WTC11 (cell line): ENCODE data around the gene NEK5.

Source experiments
- FOXJ3 ChIP-seq: sonication (generic); formaldehyde crosslinking; IDR thresholded peaks from 2 replicates; pipeline ENCODE4 v1.9.0; 2021; ENCODE audit warnings: missing genetic modification reagents, mild to moderate bottlenecking, borderline replicate concordance
- MXD4 ChIP-seq: fragments of 250-450 bp; sonication (Bioruptor Pico); IDR thresholded peaks from 2 replicates; pipeline ENCODE4 v1.8.0; 2021; ENCODE audit warnings: mild to moderate bottlenecking, moderate library complexity, borderline replicate concordance
- NFATC4 ChIP-seq: fragments of 250-450 bp; sonication (Bioruptor Pico); IDR thresholded peaks from 2 replicates; pipeline ENCODE4 v1.9.0; 2021; ENCODE audit warnings: mild to moderate bottlenecking
- NR2C2 ChIP-seq: sonication (generic); formaldehyde crosslinking; IDR thresholded peaks from 2 replicates; pipeline ENCODE4 v1.8.0; 2022; ENCODE audit warnings: mild to moderate bottlenecking, missing genetic modification reagents
- TEAD1 ChIP-seq: sonication (generic); formaldehyde crosslinking; IDR thresholded peaks from 2 replicates; pipeline ENCODE4 v1.8.0; 2022; ENCODE audit warnings: mild to moderate bottlenecking, missing genetic modification reagents
- ZNF263 ChIP-seq: sonication (generic); formaldehyde crosslinking; IDR thresholded peaks from 2 replicates; pipeline ENCODE4 v1.8.1; 2022; ENCODE audit warnings: low read depth, mild to moderate bottlenecking, moderate library complexity, missing genetic modification reagents
- ZNF317 ChIP-seq: sonication (generic); formaldehyde crosslinking; IDR thresholded peaks from 2 replicates; pipeline ENCODE4 v1.8.1; 2023; ENCODE audit warnings: low read depth, mild to moderate bottlenecking, moderate library complexity, missing genetic modification reagents, borderline replicate concordance
- TF ChIP-seq, protein P1 (sequence below): sonication (generic); formaldehyde crosslinking; IDR thresholded peaks from 2 replicates; pipeline ENCODE4 v1.8.0; 2022; ENCODE audit warnings: mild to moderate bottlenecking, missing genetic modification reagents
- TF ChIP-seq, protein P2 (sequence below): fragments of 200-600 bp; IDR thresholded peaks from 2 replicates; pipeline ENCODE4 v1.8.0; 2022; ENCODE audit warnings: antibody characterized with exemption
- TF ChIP-seq, protein P3 (sequence below): sonication (generic); formaldehyde crosslinking; IDR thresholded peaks from 2 replicates; pipeline ENCODE4 v1.8.0; 2022; ENCODE audit warnings: mild to moderate bottlenecking, missing genetic modification reagents
- TF ChIP-seq, protein P4 (sequence below): fragments of 250-450 bp; sonication (Bioruptor Pico); IDR thresholded peaks from 2 replicates; pipeline ENCODE4 v1.9.0; 2021; ENCODE audit warnings: moderate library complexity, mild to moderate bottlenecking, inconsistent platforms, borderline replicate concordance
- TF ChIP-seq, protein P5 (sequence below): sonication (generic); formaldehyde crosslinking; IDR thresholded peaks from 2 replicates; pipeline ENCODE4 v1.8.1; 2022; ENCODE audit warnings: low read depth, mild to moderate bottlenecking, moderate library complexity, missing genetic modification reagents, borderline replicate concordance

DNA sequence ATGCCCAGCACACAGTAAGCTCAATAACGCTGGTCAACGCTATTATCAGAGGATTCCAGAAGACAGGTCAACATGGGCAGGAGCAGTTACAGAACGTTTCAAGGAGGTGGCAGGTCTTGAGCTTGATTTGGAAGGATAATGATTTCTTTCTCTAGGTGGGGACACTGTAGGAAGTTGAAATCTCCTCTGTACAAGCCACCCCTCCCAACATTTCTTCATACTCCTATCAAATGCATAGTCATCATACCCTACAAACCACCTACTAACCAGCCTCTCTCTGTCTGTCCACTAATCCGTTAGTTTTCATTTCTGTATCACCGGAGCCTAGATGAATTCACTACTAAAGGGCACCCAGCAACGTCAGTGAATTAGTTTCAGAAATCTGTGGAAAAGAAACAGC, 118.9 kb downstream of the NEK5 start:
- TF ChIP-seq, protein P1, sequence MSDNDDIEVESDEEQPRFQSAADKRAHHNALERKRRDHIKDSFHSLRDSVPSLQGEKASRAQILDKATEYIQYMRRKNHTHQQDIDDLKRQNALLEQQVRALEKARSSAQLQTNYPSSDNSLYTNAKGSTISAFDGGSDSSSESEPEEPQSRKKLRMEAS (CRISPR knock-in tag): no peak
- TF ChIP-seq MXD4 (CRISPR knock-in tag) (no peak), ZNF263 (no peak), NFATC4 (CRISPR knock-in tag) (no peak), NR2C2 (CRISPR knock-in tag) (no peak), FOXJ3 (no peak), TEAD1 (CRISPR knock-in tag) (no peak), ZNF317 (CRISPR knock-in tag) (no peak)
- TF ChIP-seq, protein P2, sequence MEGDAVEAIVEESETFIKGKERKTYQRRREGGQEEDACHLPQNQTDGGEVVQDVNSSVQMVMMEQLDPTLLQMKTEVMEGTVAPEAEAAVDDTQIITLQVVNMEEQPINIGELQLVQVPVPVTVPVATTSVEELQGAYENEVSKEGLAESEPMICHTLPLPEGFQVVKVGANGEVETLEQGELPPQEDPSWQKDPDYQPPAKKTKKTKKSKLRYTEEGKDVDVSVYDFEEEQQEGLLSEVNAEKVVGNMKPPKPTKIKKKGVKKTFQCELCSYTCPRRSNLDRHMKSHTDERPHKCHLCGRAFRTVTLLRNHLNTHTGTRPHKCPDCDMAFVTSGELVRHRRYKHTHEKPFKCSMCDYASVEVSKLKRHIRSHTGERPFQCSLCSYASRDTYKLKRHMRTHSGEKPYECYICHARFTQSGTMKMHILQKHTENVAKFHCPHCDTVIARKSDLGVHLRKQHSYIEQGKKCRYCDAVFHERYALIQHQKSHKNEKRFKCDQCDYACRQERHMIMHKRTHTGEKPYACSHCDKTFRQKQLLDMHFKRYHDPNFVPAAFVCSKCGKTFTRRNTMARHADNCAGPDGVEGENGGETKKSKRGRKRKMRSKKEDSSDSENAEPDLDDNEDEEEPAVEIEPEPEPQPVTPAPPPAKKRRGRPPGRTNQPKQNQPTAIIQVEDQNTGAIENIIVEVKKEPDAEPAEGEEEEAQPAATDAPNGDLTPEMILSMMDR: no peak
- TF ChIP-seq, protein P3, sequence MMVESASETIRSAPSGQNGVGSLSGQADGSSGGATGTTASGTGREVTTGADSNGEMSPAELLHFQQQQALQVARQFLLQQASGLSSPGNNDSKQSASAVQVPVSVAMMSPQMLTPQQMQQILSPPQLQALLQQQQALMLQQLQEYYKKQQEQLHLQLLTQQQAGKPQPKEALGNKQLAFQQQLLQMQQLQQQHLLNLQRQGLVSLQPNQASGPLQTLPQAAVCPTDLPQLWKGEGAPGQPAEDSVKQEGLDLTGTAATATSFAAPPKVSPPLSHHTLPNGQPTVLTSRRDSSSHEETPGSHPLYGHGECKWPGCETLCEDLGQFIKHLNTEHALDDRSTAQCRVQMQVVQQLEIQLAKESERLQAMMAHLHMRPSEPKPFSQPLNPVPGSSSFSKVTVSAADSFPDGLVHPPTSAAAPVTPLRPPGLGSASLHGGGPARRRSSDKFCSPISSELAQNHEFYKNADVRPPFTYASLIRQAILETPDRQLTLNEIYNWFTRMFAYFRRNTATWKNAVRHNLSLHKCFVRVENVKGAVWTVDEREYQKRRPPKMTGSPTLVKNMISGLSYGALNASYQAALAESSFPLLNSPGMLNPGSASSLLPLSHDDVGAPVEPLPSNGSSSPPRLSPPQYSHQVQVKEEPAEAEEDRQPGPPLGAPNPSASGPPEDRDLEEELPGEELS (CRISPR knock-in tag): no peak
- TF ChIP-seq, protein P4, sequence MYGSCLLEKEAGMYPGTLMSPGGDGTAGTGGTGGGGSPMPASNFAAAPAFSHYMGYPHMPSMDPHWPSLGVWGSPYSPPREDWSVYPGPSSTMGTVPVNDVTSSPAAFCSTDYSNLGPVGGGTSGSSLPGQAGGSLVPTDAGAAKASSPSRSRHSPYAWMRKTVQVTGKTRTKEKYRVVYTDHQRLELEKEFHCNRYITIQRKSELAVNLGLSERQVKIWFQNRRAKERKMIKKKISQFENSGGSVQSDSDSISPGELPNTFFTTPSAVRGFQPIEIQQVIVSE (CRISPR knock-in tag): no peak
- TF ChIP-seq, protein P5, sequence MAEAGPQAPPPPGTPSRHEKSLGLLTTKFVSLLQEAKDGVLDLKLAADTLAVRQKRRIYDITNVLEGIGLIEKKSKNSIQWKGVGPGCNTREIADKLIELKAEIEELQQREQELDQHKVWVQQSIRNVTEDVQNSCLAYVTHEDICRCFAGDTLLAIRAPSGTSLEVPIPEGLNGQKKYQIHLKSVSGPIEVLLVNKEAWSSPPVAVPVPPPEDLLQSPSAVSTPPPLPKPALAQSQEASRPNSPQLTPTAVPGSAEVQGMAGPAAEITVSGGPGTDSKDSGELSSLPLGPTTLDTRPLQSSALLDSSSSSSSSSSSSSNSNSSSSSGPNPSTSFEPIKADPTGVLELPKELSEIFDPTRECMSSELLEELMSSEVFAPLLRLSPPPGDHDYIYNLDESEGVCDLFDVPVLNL (CRISPR knock-in tag): no peak
